ENCODE results near the gene OSBPL1A. TPM values are rescaled to one million over a fixed set of nuclear protein-coding genes. Genes with fewer than 3 reads are reported as not detected.
"Not testable (repeated sequence)": the region's sequence is repeated elsewhere in the genome, so short reads cannot be mapped to it uniquely, and the experiment has no call there.

The OSBPL1A gene
- total RNA-seq, 2 experiments from 2014 or later = 0.52 to 0.89 TPM

DNA sequence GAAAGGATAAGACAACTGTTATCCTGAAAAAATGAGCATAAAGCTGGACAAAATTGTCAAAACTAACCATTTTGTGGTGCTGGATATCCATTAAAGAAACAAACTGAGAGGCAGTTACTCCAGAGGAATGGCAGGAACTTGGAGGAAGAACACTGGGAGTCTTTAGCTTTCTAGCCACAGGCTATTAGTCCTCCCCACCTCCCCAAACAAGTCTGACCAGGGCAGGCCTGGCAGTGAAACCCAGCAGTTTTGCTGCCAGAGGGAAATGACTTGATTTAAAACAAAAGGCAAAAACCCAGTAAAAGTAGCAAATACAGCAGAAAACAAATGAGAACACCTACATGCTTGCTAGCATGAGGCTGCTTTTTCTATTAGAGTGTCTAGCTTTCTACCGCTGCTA lies 34.9 kb downstream of the OSBPL1A start:
- ChIA-PET POLR2A (no interaction called here), CTCF (interaction anchor here (7.4 kb wide), 1 partner anchor 124 kb away, joined by 90 read pairs; no protein-coding TSS in a partner anchor)

DNA sequence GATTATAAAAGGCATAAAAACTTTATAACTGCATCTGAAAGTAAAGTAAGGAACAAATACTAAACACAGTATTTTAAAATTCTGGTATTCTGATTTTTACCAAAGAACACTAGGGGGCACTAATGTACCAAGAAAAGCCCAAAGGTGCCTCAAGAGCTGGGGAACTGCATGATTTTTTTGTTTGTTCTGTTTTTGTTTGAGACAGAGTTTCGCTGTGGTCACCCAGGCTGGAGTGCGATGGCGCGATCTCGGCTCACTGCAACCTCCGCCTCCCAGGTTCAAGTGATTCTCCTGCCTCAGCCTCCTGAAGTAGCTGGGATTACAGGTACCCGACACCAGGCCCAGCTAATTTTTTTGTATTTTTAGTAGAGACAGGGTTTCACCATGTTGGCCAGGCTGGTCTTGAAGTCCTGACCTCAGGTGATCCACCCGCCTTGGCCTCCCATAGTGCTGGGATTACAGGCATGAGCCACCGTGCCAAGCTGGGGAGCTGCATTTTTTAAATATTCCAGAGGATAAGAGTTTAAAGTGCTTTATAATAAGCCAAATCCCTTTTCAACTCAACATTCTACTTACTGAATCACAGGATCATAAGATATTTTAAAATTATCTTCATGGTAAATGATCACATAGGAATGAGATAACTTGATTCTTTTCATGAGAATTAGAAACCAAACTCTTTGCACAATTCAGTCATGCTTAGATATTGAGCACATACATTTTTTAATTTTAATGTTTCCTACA lies 37.7 kb downstream of the OSBPL1A start:
- POLR2A ChIA-PET = not testable (repeated sequence)
- CTCF ChIA-PET = interaction anchor here (0.6 to 7.4 kb wide), 5 partner anchors 8 to 127 kb away, joined by 3 to 90 read pairs (median 4); no protein-coding TSS in a partner anchor

DNA sequence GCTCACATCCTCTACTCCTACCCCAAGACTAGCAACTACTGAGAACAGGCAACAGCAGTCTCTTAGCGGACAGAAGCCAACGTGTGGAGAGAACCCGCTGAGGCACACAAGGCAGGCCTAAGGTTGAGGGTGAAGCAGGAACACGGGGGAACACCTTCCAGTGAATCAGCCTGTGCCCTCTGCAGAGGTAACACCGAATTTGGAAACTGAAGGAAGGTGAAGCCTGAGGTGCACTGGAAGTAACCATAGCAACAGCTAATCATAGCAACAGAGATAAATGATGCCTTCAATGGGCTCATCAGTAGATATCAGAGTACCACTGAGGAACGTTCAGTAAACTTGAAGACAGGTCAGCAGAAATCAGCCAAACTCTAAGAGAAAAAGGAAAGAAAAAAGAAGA lies 43.3 kb downstream of the OSBPL1A start:
- ChIA-PET CTCF (no interaction called here), POLR2A (no interaction called here)

DNA sequence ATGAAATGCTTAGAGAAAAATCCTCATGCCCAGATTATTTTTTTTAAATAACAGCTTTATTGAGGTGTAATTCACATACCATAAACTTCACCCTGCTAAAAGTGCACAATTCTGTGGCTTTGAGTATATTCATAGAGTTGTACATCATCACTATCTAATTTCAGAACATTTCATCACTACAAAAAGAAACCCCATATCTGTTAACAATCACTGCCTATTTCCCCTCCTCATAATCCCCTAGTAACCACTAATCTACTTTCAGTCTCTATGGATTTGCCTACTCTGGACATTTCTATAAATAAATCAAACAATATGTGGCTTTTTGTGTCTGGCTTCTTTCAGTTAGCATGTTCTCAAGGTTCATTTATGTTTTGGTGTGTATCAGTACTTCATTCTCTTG lies 51.4 kb downstream of the OSBPL1A start:
- ChIA-PET POLR2A (no interaction called here), CTCF (interaction anchor here (0.6 kb wide), 1 partner anchor 180 kb away, joined by 3 read pairs; no protein-coding TSS in a partner anchor)

DNA sequence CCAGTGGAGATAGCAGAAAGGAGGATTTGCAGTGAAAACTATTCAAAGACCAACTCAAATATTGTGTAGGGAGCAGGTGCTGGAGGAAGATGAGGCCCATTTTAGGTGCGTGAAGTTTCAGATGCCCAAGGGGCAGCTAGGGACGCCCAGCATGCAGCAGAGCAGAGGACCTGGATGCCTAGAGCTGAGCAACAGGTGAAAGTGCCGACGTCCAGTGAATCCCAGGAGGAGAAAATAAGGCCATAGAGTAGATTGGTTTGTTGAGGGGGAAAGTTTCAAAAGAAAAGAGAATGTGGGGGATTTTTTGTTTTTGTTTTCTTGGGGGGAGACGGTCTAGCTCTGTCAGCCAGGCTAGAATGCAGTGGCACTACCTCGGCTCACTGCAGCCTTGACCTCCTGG lies 53.1 kb downstream of the OSBPL1A start:
- ChIA-PET CTCF (no interaction called here), POLR2A (no interaction called here)

DNA sequence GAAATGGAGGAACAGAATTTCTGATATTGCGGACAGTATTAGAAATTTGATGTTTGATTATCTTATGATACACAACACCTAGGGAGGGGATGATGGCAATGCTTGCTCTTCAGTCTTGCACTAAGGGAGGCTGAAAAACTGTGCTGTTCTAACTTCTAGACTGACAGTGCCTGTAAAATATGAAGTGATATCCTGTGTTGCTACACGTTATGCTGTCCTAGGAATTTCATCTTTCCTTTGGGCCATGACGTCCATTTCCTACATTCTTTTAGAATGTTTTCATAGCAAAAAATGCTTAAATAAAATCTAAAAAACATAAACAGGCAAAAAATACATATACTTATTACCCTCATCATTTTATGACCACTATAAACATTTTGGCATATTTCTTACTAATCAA lies 55.3 kb downstream of the OSBPL1A start:
- CTCF ChIA-PET = no interaction called here
- POLR2A ChIA-PET = no interaction called here

DNA sequence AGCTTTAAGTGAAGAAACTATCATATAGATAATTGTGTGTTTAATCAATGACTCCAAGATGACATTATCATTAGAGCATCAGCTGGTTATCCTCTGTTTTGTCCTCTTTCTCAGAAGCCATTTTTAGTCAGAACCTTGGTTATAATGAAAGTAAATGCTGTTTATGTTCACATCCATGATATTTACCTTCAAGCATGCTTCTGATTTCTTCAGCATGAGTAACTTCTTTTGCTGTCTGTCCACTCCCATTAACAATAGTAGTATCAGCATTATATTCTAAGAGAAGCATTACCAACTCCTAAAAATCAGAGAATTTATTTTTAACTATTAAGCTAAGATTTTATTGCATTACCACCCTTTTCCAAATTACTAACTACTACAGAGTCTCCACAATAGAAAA lies 56.3 kb downstream of the OSBPL1A start:
- CTCF ChIA-PET = no interaction called here
- POLR2A ChIA-PET = no interaction called here

DNA sequence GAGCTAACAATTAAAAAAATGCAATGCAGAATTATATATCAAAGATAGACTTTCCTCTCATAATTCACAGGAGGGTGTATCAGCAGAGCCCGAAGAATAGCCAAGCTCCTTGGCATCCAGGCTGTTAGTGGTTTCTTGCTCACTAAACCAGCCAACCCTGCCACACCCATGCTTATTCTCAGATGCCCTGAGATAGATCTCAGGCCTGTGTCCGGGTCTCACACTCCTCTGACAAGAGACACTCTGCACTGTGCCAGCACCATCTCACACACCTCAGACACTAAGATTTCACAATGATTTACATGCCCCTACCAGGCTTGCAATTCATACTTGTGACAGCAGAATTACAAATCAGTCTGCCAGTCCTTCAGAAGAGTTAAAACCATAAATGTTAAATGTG lies 64.5 kb downstream of the OSBPL1A start:
- CTCF ChIA-PET = interaction anchor here (0.7 kb wide), 2 partner anchors 22 to 1946 kb away, joined by 3 to 6 read pairs; no protein-coding TSS in a partner anchor
- POLR2A ChIA-PET = no interaction called here

DNA sequence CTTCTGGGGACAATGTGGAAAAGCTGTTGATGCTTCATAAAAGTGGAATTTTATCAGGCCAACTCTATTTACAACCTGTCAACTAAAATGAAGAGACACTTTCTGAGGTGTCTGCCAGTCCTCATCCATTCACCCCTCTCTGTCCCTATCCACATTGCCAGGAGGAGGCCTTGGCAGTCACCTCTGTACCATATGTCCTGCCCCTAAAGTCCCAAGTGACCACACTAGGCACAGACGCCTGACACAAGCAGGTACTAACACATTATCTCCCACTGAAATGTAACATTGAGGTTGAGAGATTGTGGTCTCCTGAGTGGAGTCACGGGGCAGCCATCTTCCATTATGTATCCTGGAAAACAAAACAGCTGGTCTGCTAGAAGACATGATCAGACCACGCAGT lies 71.4 kb downstream of the OSBPL1A start:
- ChIA-PET POLR2A (no interaction called here), CTCF (no interaction called here)

DNA sequence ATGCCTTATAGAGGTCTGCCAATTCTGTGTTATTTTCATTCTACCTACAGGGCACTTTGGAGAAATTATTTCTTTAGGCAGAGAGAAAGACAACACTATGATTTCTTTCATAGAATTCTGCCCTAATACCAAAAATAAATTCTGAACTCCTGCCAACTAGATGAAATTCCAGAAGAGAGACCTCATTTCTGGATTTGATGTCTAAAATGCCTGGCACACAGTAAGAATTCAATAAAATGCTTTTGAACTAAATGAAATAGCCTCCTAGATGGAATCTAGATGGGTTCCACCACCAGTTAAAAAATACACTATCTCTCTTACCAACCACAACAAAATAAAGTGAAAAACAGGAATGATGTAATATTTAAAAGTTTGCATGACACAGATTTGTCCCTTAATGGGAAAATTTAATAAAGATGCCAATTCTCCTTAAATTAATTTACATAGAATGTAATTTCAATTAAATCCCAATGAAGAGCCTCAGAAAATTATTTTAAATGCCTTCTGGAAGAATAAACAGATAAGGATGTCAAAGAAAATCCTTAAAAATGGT lies 75.0 kb downstream of the OSBPL1A start:
- ChIA-PET POLR2A (no interaction called here), CTCF (no interaction called here)

DNA sequence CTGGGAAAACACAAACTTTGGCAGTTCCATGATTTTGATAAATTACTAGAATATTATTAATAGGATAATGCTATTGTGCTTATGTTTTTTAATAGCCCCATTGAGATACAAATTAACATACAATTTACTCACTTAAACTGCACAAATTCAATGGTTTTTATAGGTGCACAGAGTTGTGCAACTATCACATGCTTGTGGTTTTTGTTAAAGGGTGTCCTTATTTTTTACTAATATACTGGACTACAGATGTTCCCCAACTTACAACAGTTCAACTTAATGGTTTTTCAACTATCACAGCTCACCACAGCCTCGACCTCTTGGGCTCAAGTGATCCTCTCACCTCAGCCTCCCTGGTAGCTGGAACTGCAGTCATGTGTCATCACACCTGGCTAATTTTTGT lies 76.6 kb downstream of the OSBPL1A start:
- ChIA-PET POLR2A (no interaction called here), CTCF (interaction anchor here (0.7 kb wide), 2 partner anchors 92 to 132 kb away, joined by 3 read pairs; no protein-coding TSS in a partner anchor)

DNA sequence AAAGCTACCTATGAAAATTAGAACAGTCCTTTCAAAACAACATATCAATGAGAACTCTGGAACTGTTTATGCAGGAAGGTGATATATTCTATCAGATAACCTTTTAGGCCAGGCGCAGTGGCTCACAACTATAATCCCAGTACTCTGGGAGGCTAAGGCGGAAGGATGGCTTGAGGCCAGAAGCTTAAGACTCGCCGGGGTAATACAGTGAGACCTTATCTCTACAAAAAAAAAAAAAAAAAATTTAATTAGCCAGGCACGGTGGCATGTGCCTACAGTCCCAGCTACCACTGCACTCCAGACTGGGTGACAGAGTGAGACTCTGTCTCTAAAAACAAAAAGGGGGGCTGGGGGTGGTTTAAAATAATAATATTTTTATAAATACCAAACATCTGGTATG lies 77.9 kb downstream of the OSBPL1A start:
- CTCF ChIA-PET = no interaction called here

DNA sequence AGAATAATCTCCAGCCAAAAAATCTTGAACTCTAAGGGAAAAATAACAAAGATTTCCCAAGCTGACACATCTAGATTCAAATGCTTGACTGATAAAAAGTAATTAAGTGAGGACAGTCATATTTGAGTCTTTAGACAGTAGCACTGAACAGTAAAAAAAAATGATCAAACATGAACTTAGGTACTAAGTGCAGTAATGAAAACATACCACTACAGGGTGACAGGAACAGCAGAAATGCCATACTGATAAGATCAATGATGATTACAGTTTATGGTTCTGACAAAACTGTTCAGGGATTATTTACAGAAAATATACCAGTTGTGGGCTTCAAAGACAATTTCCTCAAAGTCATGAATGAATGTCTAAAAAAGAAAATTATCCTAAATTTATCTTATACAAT lies 80.3 kb downstream of the OSBPL1A start:
- ChIA-PET CTCF (no interaction called here), POLR2A (no interaction called here)

More for the DNA sequence above, 77.9 kb downstream of the OSBPL1A start:
- POLR2A ChIA-PET = interaction anchor here (0.7 kb wide), 1 partner anchor 61 kb away, joined by 3 read pairs; no protein-coding TSS in a partner anchor

DNA sequence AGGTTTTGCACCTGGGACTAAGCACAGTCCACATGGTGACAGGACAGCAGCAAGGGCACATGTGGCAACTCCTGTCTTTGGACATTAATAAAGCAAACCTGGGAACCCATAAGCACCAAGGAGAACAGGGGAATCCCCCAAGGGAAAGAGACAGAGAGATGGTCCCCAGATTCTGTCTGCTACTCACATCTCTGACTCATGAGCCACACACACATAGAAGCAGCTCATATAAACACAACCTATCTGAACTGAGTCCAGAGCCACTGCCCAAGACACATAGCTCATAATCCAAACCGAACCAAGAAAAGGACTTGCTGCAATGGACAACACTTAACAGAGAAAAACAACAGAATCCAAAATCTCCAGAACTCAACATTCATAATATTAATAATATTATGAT lies 82.5 kb downstream of the OSBPL1A start:
- ChIA-PET POLR2A (no interaction called here), CTCF (no interaction called here)

DNA sequence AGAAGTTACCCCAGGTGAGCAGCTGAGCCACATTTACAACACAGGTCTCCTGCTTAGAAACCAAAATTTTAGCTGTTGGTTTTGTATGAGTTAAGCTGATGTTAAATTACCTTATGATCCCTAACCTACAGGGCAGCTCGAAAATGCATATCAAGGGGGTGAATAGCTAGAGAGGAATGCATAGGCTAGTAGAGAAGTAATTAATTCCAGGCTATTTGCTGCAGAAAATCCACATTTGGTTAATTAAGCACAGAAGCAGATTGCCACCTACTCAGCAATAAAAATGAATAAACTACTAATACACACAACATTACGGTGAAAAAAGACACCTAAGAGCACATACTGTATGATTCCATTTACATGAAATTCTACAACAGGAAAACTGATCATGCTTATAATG lies 91.4 kb downstream of the OSBPL1A start:
- POLR2A ChIA-PET = no interaction called here
- CTCF ChIA-PET = no interaction called here

DNA sequence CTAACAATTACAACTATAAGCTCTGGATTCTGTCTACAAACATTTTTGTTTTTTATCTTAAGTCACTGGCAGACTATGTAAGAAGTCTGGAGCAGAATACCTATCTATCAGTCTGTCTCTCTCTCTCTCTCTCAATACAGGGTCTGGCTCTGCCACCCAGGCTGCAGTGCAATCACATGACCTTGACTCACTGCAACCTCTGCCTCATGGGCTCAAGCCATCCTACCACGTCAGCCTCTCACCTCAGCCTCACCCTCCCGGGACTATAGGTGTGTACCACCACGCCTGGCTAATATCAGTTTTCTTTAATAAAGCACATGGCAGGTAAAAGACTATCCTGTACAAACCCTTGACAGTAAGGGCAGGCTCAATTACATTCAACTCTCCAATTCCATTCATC lies 96.9 kb downstream of the OSBPL1A start:
- ChIA-PET POLR2A (no interaction called here), CTCF (no interaction called here)

DNA sequence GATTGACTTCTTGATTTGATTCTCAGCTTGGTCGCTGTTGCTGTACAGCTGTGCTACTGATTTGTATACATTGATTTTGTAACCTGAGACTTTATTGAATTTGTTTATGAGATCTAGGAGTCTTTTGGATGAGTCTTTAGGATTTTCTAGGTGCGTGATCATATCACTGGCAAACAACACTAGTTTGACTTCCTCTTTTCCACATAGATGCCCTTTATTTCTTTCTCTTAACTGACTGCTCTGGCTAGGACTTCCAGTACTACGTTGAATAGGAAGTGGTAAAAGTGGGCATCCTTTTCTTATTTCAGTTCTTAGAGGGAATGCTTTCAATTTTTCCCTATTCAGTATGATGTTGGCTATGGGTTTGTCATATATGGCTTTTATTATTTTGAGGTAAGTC lies 101.3 kb downstream of the OSBPL1A start:
- POLR2A ChIA-PET = no interaction called here
- CTCF ChIA-PET = no interaction called here

DNA sequence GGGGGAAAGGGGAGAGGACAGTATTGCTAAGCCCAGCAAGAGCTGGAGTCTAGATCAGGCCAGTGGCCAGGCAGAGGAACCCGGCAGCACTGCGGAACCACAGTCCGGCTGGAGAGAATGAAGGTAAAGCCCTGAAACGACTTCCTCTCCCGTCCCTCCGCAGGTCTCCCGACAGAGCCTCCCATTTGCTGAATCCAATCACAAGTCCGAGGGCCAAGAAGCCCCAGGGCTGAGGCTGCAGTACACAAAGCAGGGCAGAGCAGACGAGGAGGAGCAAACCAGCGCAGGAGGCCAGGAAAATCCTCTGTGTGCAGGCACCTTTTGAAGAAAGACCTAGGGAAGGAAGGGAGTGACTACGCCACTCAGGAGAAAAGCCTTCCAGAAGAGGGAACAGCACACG lies 104.4 kb downstream of the OSBPL1A start:
- ChIA-PET POLR2A (no interaction called here), CTCF (no interaction called here)

DNA sequence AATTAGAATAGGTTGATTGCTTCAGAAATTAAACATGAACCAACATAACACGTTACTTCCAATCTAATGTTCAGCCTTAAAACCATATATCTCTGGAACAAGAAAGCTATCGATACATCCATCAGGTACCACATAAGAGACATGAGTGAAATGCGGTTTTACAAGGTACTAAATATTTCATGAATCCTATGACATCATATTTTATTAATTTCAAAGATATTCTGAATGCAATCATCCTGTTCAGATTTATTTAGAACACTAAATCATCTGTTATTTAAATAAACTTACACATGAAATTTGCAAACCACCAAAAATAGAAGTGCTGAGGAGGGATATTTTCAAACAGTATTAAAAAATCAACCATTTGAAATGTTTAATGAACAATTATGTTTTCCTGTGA lies 119.0 kb downstream of the OSBPL1A start:
- CTCF ChIA-PET = interaction anchor here (0.5 kb wide), 1 partner anchor 45 kb away, joined by 3 read pairs; no protein-coding TSS in a partner anchor
- POLR2A ChIA-PET = no interaction called here

DNA sequence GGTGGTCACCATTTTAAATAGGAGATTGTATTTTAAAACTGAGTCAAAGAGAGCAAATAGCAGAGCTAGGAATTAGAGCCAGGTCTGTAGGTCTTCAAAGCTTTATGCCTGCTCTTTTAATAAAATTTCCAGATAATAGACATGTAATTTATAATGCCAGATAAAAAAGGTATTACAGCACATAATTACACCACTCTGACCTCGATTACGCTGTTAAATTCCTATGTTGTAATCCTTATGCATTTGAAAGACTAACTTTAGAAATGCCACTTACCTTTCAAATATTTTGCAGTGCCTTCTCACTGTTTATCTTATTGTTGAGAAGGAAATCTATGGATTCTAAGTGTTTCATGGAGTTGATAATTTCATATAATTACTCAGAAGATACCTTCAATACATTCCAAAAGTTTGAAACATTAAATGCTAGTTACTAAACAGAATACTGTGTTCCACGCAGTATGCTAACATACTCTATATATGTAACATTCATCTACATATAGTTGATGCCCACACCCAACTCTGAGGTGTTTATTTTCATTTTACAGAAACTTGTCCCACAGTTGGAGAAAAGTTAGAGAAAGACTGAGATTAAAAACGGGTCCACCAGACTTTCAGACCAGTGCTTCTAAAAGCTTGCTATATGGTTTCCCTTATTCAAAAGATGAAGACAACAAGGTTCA lies 120.0 kb downstream of the OSBPL1A start:
- ChIA-PET CTCF (no interaction called here), POLR2A (no interaction called here)

DNA sequence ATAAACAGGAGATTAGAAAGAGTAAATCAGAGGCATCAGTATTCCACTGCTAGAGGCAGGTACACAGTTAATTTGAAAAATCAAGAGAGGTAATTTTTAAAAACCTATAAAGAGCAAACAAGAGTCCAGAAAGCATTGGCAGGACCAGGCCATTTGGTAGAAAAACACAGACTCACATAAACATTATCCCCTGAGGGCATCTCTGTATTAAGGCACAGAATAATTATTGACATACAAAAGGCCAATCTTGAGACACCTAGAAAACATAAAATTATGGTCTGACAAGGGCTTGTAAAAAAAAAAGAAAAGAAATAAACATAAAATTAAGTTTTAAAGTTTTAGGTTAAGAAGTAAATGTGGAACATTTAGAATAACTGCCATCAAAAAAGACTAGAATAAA lies 120.6 kb downstream of the OSBPL1A start:
- ChIA-PET POLR2A (no interaction called here), CTCF (no interaction called here)
